GM19043 (cell line): ENCODE measurements around the gene MOB2.

ENCODE experiments used
- ATAC-seq: cut with Tn5 transposase; IDR thresholded peaks from one replicate; pipeline ENCODE4 v1.9.1; 2021; ENCODE audit warnings: low read depth; ENCODE audit not compliant: unreplicated experiment

Gene MOB2

GRCh38 chr11:1488575-1489180, 2.1 kb upstream of the MOB2 start:
- ATAC-seq: no peak

- no peak for ATAC-seq
Observed at GRCh38 chr11:1487851-1488574, 1.4 kb upstream of the MOB2 start.

GRCh38 chr11:1487091-1487850, 692 bp upstream of the MOB2 start:
- no peak for ATAC-seq

- no peak for ATAC-seq
Observed at GRCh38 chr11:1485504-1485885, 1.1 kb downstream of the MOB2 start.

- no peak for ATAC-seq
Observed at GRCh38 chr11:1484695-1485503, 1.7 kb downstream of the MOB2 start.

- ATAC-seq: no peak
Observed at GRCh38 chr11:1484061-1484671, 2.4 kb downstream of the MOB2 start.

- no peak for ATAC-seq
Observed at GRCh38 chr11:1483445-1483961, 3.1 kb downstream of the MOB2 start.

GRCh38 chr11:1482581-1483444, 3.8 kb downstream of the MOB2 start:
- ATAC-seq: no peak

- ATAC-seq: no peak
Observed at GRCh38 chr11:1481861-1482441, 4.6 kb downstream of the MOB2 start.

GRCh38 chr11:1481483-1481825, 5.1 kb downstream of the MOB2 start:
- ATAC-seq: no peak

GRCh38 chr11:1480555-1481482, 5.8 kb downstream of the MOB2 start:
- ATAC-seq: no peak

- no peak for ATAC-seq
Observed at GRCh38 chr11:1480191-1480554, 6.4 kb downstream of the MOB2 start.

GRCh38 chr11:1479678-1480118, 6.9 kb downstream of the MOB2 start:
- no peak for ATAC-seq

- no peak for ATAC-seq
Observed at GRCh38 chr11:1479006-1479677, 7.4 kb downstream of the MOB2 start.

GRCh38 chr11:1478544-1478943, 8.0 kb downstream of the MOB2 start:
- no peak for ATAC-seq

- ATAC-seq: no peak
Observed at GRCh38 chr11:1478011-1478410, 8.6 kb downstream of the MOB2 start.

- no peak for ATAC-seq
Observed at GRCh38 chr11:1476940-1477736, 9.4 kb downstream of the MOB2 start.
